SK-N-SH (cell line): ENCODE data around the gene EYA2. TPM values are rescaled to one million over a fixed set of nuclear protein-coding genes. Genes with fewer than 3 reads are reported as not detected.

Source experiments
- CTCF ChIA-PET: fragments of 300-600, 350-600 bp; formaldehyde crosslinking; extraction: SDS; loops from one replicate; lab custom pipeline; 2021; lab: Yijun Ruan, JAX
- POLR2A ChIA-PET: fragments of 350-600 bp; sonication (Branson Sonifier 250); formaldehyde crosslinking; extraction: SDS; loops from one replicate; lab custom pipeline; 2020; ENCODE audit warnings: antibody characterized with exemption, inconsistent platforms; lab: Yijun Ruan, JAX
- DNase-seq: peaks from one replicate; pipeline ENCODE4 v3.0.0; 2012
- H2AFZ ChIP-seq: fragments of 200-600 bp; sonication (generic); 2 replicates; pipeline ENCODE4 v1.8.1; 2016; ENCODE audit warnings: antibody characterized with exemption, mild to moderate bottlenecking, low read depth
- H3F3A ChIP-seq: fragments of 200-600 bp; sonication (generic); replicated peaks from 2 replicates; pipeline ENCODE3; 2016; ENCODE audit warnings: antibody characterized with exemption, mild to moderate bottlenecking; ENCODE audit not compliant: insufficient read depth
- H3K27ac ChIP-seq, 2 experiments: fragments of 200-500 bp in 1 of 2; fragments of 200-600 bp in 1 of 2; sonication (Bioruptor generic) in 1 of 2; sonication (generic), shearing (Covaris generic) in 1 of 2; 2 replicates each; pipeline versions ENCODE4 v1.5.1 to v1.6.1; 2014 to 2016; ENCODE audit warnings: low read depth in 2 of 2, inconsistent platforms in 1 of 2, low read length in 1 of 2, mild to moderate bottlenecking in 1 of 2, mixed read lengths in 1 of 2
- H3K27me3 ChIP-seq: fragments of 200-600 bp; sonication (generic), shearing (Covaris generic); 2 replicates; pipeline ENCODE4 v1.6.1; 2016; ENCODE audit warnings: mixed run types; ENCODE audit not compliant: insufficient read depth
- H3K36me3 ChIP-seq, 2 experiments: fragments of 200-500 bp in 1 of 2; fragments of 200-600 bp in 1 of 2; sonication (Bioruptor generic) in 1 of 2; sonication (generic) in 1 of 2; replicated peaks in 1 of 2; 2 replicates each; pipeline versions ENCODE3 to v1.5.1; 2014 to 2016; ENCODE audit warnings: low read length in 1 of 2, mild to moderate bottlenecking in 1 of 2; ENCODE audit not compliant: insufficient read depth in 2 of 2, control insufficient read depth in 1 of 2
- H3K4me1 ChIP-seq, 2 experiments: fragments of 200-500 bp in 1 of 2; fragments of 200-600 bp in 1 of 2; sonication (Bioruptor generic) in 1 of 2; sonication (generic), shearing (Covaris generic) in 1 of 2; 2 replicates each; pipeline versions ENCODE4 v1.5.1 to v1.6.1; 2014 to 2016; ENCODE audit warnings: low read depth in 1 of 2, low read length in 1 of 2, mixed run types in 1 of 2; ENCODE audit not compliant: insufficient read depth in 2 of 2, control insufficient read depth in 1 of 2
- H3K4me2 ChIP-seq: fragments of 200-600 bp; sonication (generic), shearing (Covaris generic); 2 replicates; pipeline ENCODE4 v1.6.1; 2017; ENCODE audit warnings: mixed run types
- H3K4me3 ChIP-seq, 2 experiments: fragments of 200-500 bp in 1 of 2; fragments of 200-600 bp in 1 of 2; sonication (Bioruptor generic) in 1 of 2; sonication (generic), shearing (Covaris generic) in 1 of 2; 2 replicates each; pipeline versions ENCODE4 v1.5.1 to v1.8.1; 2014 to 2016; ENCODE audit warnings: low read depth in 2 of 2, inconsistent platforms in 1 of 2, low read length in 1 of 2, mild to moderate bottlenecking in 1 of 2, mixed read lengths in 1 of 2, moderate library complexity in 1 of 2
- H3K79me2 ChIP-seq: fragments of 200-600 bp; sonication (generic); 2 replicates; pipeline ENCODE4 v1.8.1; 2017; ENCODE audit warnings: mild to moderate bottlenecking; ENCODE audit not compliant: insufficient read depth
- H3K9ac ChIP-seq: fragments of 200-600 bp; sonication (generic); 2 replicates; pipeline ENCODE4 v1.6.1; 2017; ENCODE audit warnings: mixed run types
- H3K9me2 ChIP-seq: fragments of 200-600 bp; sonication (generic); 2 replicates; pipeline ENCODE4 v1.6.1; 2017; ENCODE audit warnings: mixed run types
- H3K9me3 ChIP-seq: fragments of 200-600 bp; sonication (generic); 2 replicates; pipeline ENCODE4 v1.6.1; 2017; ENCODE audit warnings: mixed run types, mild to moderate bottlenecking, moderate library complexity
- H4K20me1 ChIP-seq: fragments of 200-600 bp; sonication (generic); 2 replicates; pipeline ENCODE4 v1.6.1; 2017; ENCODE audit warnings: mild to moderate bottlenecking, mixed run types; ENCODE audit not compliant: insufficient read depth
- ELF1 ChIP-seq: IDR thresholded peaks from 2 replicates; pipeline ENCODE4 v1.4.0; 2012
- EP300 ChIP-seq, 2 experiments: IDR thresholded peaks; 2 replicates each; pipeline versions ENCODE4 v1.4.0 to v1.6.1; 2012; ENCODE audit warnings: borderline replicate concordance in 1 of 2, low read depth in 1 of 2, low read length in 1 of 2
- EZH2phosphoT487 ChIP-seq: fragments of 200-600 bp; sonication (generic); IDR thresholded peaks from 2 replicates; pipeline ENCODE4 v1.6.1; 2017; ENCODE audit warnings: low read depth, mixed run types, mild to moderate bottlenecking, antibody characterized with exemption, moderate library complexity, borderline replicate concordance
- FOXJ3 ChIP-seq: sonication (generic); formaldehyde crosslinking; IDR thresholded peaks from 2 replicates; pipeline ENCODE4 v1.5.1; 2020; ENCODE audit warnings: mild to moderate bottlenecking, missing genetic modification reagents
- GABPA ChIP-seq: IDR thresholded peaks from 2 replicates; pipeline ENCODE4 v1.4.0; 2012; ENCODE audit warnings: low read depth, mild to moderate bottlenecking
- GATA2 ChIP-seq: sonication (generic); formaldehyde crosslinking; IDR thresholded peaks from 2 replicates; pipeline ENCODE4 v1.5.0; 2020; ENCODE audit warnings: mild to moderate bottlenecking, missing genetic modification reagents
- NRF1 ChIP-seq: IDR thresholded peaks from 2 replicates; pipeline ENCODE4 v1.6.1; 2012; ENCODE audit warnings: low read depth, mild to moderate bottlenecking, low read length
- RAD21 ChIP-seq: IDR thresholded peaks from 2 replicates; pipeline ENCODE4 v1.6.1; 2012; ENCODE audit warnings: mild to moderate bottlenecking, low read length
- SIN3A ChIP-seq: IDR thresholded peaks from 2 replicates; pipeline ENCODE4 v1.6.1; 2012; ENCODE audit warnings: low read depth, mild to moderate bottlenecking, low read length, moderate library complexity, borderline replicate concordance
- TAF1 ChIP-seq: IDR thresholded peaks from 2 replicates; pipeline ENCODE4 v1.6.1; 2012; ENCODE audit warnings: low read depth, mild to moderate bottlenecking, low read length, moderate library complexity, borderline replicate concordance
- TEAD4 ChIP-seq: IDR thresholded peaks from 2 replicates; pipeline ENCODE4 v1.4.0; 2012; ENCODE audit warnings: mild to moderate bottlenecking, borderline replicate concordance; ENCODE audit not compliant: insufficient read depth
- WGBS: methylation state at CpG from one replicate; pipeline ENCODE4 v1.1.6; 2017; ENCODE audit warnings: low lambda C conversion rate; 5-methylcytosine and 5-hydroxymethylcytosine counted together
- polyA plus RNA-seq, 3 experiments: library from polyadenylated mRNA; depleted of rRNA; stranded (reverse); fragments of >200 nt; gene quantifications; 2 replicates each; pipeline ENCODE4 v1.2.3, GENCODE V29; 2012
- TF ChIP-seq, protein P1 (sequence below): fragments of 150-350 bp; IDR thresholded peaks from 2 replicates; pipeline ENCODE4 v1.6.1; 2016; ENCODE audit warnings: mild to moderate bottlenecking, low read depth, low read length
- TF ChIP-seq, protein P2 (sequence below): IDR thresholded peaks from 2 replicates; pipeline ENCODE4; 2012
- TF ChIP-seq, protein P3 (sequence below): fragments of 150-350 bp; IDR thresholded peaks from 2 replicates; pipeline ENCODE4 v1.6.1; 2017; ENCODE audit warnings: antibody characterized with exemption, low read length, low read depth, borderline replicate concordance
- TF ChIP-seq, protein P4 (sequence below): IDR thresholded peaks from 2 replicates; pipeline ENCODE4 v1.6.1; 2012; ENCODE audit warnings: mild to moderate bottlenecking, low read depth, low read length, moderate library complexity

EYA2 gene
- polyA plus RNA-seq, 1 of the 3 experiments (the other 2 are of a cell fraction), result 0.05 TPM

DNA sequence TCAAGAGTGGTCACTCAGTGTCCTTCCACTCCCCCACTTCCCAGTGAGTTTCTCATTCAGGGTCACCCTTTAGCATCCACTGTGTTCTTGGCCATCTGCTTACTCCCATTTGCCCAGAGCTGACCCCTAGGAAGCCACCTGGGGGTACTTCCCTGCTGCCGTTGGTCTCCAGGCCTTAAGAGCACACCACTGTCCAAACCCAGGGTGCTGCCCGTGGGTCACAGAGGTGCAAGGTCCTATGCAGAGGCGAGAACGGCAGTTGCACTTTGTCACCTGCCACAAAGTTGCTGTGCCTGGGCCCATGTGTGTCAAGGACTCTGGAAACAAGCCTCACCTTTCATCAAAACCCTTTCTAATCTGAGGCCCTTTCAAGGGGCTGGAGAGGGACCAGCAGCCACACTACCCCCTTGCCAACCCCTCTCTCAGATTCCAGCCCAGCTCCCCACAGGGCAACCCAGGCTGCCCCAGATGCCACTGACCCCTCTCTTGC lies 270.8 kb downstream of the EYA2 start:
- H2AFZ ChIP-seq, result no peak overlapping the region
- 46% methylated on average over 4 of the region's 4 CpGs for WGBS
- H3K36me3 ChIP-seq, result no peaks in the 10 kb centered on the region
- no peaks in the 10 kb centered on the region for H4K20me1 ChIP-seq
- no peak overlapping the region for H3K27ac ChIP-seq
- H3K4me3 ChIP-seq, result no peak overlapping the region
- no peaks in the 10 kb centered on the region; the same call in 1 of the 2 replicates for H3K27me3 ChIP-seq
- DNase-seq, result no peak
- TF ChIP-seq FOXJ3 (no peak), RAD21 (no peak), GATA2 (no peak)
- TF ChIP-seq, protein P1, sequence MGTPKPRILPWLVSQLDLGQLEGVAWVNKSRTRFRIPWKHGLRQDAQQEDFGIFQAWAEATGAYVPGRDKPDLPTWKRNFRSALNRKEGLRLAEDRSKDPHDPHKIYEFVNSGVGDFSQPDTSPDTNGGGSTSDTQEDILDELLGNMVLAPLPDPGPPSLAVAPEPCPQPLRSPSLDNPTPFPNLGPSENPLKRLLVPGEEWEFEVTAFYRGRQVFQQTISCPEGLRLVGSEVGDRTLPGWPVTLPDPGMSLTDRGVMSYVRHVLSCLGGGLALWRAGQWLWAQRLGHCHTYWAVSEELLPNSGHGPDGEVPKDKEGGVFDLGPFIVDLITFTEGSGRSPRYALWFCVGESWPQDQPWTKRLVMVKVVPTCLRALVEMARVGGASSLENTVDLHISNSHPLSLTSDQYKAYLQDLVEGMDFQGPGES, result no peak
- H3K9me3 ChIP-seq, result no peaks in the 10 kb centered on the region
- peaks cover 0 to 3% of the 10 kb centered on the region in 2 experiments; a peak in 1 of 4 replicates for H3K4me1 ChIP-seq
- no peaks in the 10 kb centered on the region for H3F3A ChIP-seq
- H3K79me2 ChIP-seq, result no peaks in the 10 kb centered on the region
- POLR2A ChIA-PET, result no interaction called here
- no peaks in the 10 kb centered on the region for H3K9me2 ChIP-seq
- H3K9ac ChIP-seq, result no peak overlapping the region
- no peak overlapping the region for H3K4me2 ChIP-seq
- CTCF ChIA-PET, result interaction anchor here (0.9 to 1.8 kb wide), 6 partner anchors 14 to 413 kb away, joined by 3 to 5 read pairs (median 4); no protein-coding TSS in a partner anchor

DNA sequence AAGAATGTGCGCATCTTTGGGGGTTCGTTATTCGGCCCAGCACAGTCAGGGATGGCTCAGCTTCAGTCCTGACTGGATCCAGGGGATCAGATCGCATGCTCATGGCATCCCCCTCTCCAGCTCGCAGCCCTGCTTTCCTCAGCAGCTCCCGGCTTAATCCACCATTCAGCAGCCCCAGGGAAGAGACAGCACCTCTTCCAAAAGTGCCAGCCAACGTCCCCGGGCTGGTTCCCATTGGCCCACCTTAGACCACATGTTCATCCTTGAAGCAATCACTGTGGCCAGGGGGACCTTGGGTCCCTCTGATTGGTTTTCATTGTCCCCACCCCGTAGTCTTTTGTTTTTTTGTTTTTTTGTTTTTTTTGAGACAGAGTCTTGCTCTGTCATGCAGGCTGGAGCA lies 273.2 kb downstream of the EYA2 start:
- no peak overlapping the region for H2AFZ ChIP-seq
- ChIA-PET POLR2A (no interaction called here), CTCF (interaction anchor here (0.6 kb wide), 1 partner anchor 265 kb away, joined by 3 read pairs; no protein-coding TSS in a partner anchor)
- no peak overlapping the region for H3K4me3 ChIP-seq
- no peak overlapping the region for H3K4me2 ChIP-seq
- 80% methylated on average over 7 of the region's 9 CpGs for WGBS
- DNase-seq, result no peak
- peaks cover 0 to 3% of the 10 kb centered on the region in 2 experiments; a peak in 1 of 4 replicates for H3K4me1 ChIP-seq
- H3K9me3 ChIP-seq, result no peaks in the 10 kb centered on the region
- H4K20me1 ChIP-seq, result no peaks in the 10 kb centered on the region
- no peaks in the 10 kb centered on the region for H3K36me3 ChIP-seq
- H3K27me3 ChIP-seq, result no peaks in the 10 kb centered on the region
- no peak overlapping the region for H3K27ac ChIP-seq
- no peaks in the 10 kb centered on the region for H3F3A ChIP-seq
- no peaks in the 10 kb centered on the region for H3K9me2 ChIP-seq
- no peak overlapping the region for H3K9ac ChIP-seq
- no peak for TF ChIP-seq TAF1
- TF ChIP-seq EP300 (IDR thresholded peaks at IDR 0.05; ENCODE audit: borderline replicate concordance in 1 of 2, low read depth in 1 of 2, low read length in 1 of 2), result no peak
- TF ChIP-seq FOXJ3, result no peak
- TF ChIP-seq GABPA, result no peak
- TF ChIP-seq, protein P2, sequence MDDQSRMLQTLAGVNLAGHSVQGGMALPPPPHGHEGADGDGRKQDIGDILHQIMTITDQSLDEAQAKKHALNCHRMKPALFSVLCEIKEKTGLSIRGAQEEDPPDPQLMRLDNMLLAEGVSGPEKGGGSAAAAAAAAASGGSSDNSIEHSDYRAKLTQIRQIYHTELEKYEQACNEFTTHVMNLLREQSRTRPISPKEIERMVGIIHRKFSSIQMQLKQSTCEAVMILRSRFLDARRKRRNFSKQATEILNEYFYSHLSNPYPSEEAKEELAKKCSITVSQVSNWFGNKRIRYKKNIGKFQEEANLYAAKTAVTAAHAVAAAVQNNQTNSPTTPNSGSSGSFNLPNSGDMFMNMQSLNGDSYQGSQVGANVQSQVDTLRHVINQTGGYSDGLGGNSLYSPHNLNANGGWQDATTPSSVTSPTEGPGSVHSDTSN, result no peak
- TF ChIP-seq SIN3A, result no peak
- TF ChIP-seq ELF1, result no peak
- TF ChIP-seq, protein P3, sequence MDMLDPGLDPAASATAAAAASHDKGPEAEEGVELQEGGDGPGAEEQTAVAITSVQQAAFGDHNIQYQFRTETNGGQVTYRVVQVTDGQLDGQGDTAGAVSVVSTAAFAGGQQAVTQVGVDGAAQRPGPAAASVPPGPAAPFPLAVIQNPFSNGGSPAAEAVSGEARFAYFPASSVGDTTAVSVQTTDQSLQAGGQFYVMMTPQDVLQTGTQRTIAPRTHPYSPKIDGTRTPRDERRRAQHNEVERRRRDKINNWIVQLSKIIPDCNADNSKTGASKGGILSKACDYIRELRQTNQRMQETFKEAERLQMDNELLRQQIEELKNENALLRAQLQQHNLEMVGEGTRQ, result no peak
- TF ChIP-seq TEAD4, result no peak
- TF ChIP-seq RAD21, result no peak
- TF ChIP-seq, protein P4, sequence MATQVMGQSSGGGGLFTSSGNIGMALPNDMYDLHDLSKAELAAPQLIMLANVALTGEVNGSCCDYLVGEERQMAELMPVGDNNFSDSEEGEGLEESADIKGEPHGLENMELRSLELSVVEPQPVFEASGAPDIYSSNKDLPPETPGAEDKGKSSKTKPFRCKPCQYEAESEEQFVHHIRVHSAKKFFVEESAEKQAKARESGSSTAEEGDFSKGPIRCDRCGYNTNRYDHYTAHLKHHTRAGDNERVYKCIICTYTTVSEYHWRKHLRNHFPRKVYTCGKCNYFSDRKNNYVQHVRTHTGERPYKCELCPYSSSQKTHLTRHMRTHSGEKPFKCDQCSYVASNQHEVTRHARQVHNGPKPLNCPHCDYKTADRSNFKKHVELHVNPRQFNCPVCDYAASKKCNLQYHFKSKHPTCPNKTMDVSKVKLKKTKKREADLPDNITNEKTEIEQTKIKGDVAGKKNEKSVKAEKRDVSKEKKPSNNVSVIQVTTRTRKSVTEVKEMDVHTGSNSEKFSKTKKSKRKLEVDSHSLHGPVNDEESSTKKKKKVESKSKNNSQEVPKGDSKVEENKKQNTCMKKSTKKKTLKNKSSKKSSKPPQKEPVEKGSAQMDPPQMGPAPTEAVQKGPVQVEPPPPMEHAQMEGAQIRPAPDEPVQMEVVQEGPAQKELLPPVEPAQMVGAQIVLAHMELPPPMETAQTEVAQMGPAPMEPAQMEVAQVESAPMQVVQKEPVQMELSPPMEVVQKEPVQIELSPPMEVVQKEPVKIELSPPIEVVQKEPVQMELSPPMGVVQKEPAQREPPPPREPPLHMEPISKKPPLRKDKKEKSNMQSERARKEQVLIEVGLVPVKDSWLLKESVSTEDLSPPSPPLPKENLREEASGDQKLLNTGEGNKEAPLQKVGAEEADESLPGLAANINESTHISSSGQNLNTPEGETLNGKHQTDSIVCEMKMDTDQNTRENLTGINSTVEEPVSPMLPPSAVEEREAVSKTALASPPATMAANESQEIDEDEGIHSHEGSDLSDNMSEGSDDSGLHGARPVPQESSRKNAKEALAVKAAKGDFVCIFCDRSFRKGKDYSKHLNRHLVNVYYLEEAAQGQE, result no peak
- no peak for TF ChIP-seq EZH2phosphoT487
- TF ChIP-seq NRF1, result no peak
- no peak for TF ChIP-seq GATA2
- TF ChIP-seq, all 33 proteins: peak for 0
- no peaks in the 10 kb centered on the region for H3K79me2 ChIP-seq
